Thyroid gland (tissue), 4 donors: ENCODE data around the gene MSH5. TPM values are rescaled to one million over a fixed set of nuclear protein-coding genes. Genes with fewer than 3 reads are reported as not detected.

Experiments
- DNase-seq, 2 donors: peaks; one replicate each; pipeline ENCODE4 v3.0.0-alpha.2; 2019
- H3K27ac ChIP-seq, 3 donors: fragments of 200-600 bp; sonication (generic); 1 replicate in 2 of 3; 2 replicates in 1 of 3; pipeline ENCODE4 v1.5.1; 2016 to 2019; ENCODE audit warnings: mild to moderate bottlenecking in 1 of 3, moderate library complexity in 1 of 3
- H3K27me3 ChIP-seq: fragments of 200-600 bp; sonication (generic); one replicate; pipeline ENCODE4 v1.5.1; 2019
- H3K36me3 ChIP-seq, 2 donors: fragments of 200-600 bp; sonication (generic); one replicate each; pipeline ENCODE4 v1.5.1; 2016 to 2019
- H3K4me1 ChIP-seq, 2 donors: fragments of 200-600 bp; sonication (generic); one replicate each; pipeline ENCODE4 v1.5.1; 2017 to 2019
- H3K4me3 ChIP-seq, 3 donors: fragments of 200-600 bp; sonication (generic); replicated peaks in 1 of 3; 1 replicate in 2 of 3; 2 replicates in 1 of 3; pipeline ENCODE4 v1.5.1; 2016; ENCODE audit warnings: mild to moderate bottlenecking in 1 of 3
- H3K9me3 ChIP-seq: fragments of 200-600 bp; sonication (generic); one replicate; pipeline ENCODE4 v1.5.1; 2017
- POLR2A ChIP-seq, 2 donors: fragments of 450-650 bp; IDR thresholded peaks; one replicate each; pipeline ENCODE4 v1.6.1; 2017; ENCODE audit warnings: antibody characterized with exemption in 2 of 2, mild to moderate bottlenecking in 2 of 2, moderate library complexity in 1 of 2
- whole genome bisulfite sequencing, 2 donors: methylation state at CpG; one replicate each; pipeline ENCODE4 v1.1.5; 2017; 5-methylcytosine and 5-hydroxymethylcytosine counted together
- intact Hi-C: fragments of 100-400 bp; cut with DNase I; formaldehyde crosslinking; loops from one replicate; pipeline ENCODE4 v1.15.1; 2023
- total RNA-seq, 4 donors: library from RNA; depleted of rRNA; stranded (reverse); fragments of >200 nt; gene quantifications; one replicate each; pipeline ENCODE4 v1.2.3, GENCODE V29; 2016
- TF ChIP-seq, protein P1 (sequence below), 6 experiments: fragments of 200-600 bp in 3 of 6; fragments of 450-650 bp in 3 of 6; sonication (generic) in 3 of 6; IDR thresholded peaks; one replicate each; pipeline ENCODE4 v1.5.1; 2016 to 2019; ENCODE audit warnings: antibody characterized with exemption in 6 of 6, mild to moderate bottlenecking in 2 of 6, inconsistent platforms in 1 of 6, moderate library complexity in 1 of 6

Gene MSH5
- total RNA-seq, 4 donors from 2014 or later: 5.6 to 11.2 (median 7.2) TPM

GRCh38 chr6:31768363-31769257 lies 28.8 kb downstream of the MSH5 start:
- Histone ChIP-seq H3K36me3 (no peaks in the 10 kb centered on the region), H3K27ac (no peak overlapping the region), H3K4me3 (no peak overlapping the region), H3K27me3 (no peaks in the 10 kb centered on the region), H3K9me3 (no peaks in the 10 kb centered on the region), H3K4me1 (no peaks in the 10 kb centered on the region)
- 90 to 92% methylated on average over 18 of the region's 18 CpGs for WGBS, 2 donors
- intact Hi-C loops: no loop called here
- DNase-seq: no peak
- TF ChIP-seq POLR2A (IDR thresholded peaks at IDR 0.05): no peak
- TF ChIP-seq, protein P1, sequence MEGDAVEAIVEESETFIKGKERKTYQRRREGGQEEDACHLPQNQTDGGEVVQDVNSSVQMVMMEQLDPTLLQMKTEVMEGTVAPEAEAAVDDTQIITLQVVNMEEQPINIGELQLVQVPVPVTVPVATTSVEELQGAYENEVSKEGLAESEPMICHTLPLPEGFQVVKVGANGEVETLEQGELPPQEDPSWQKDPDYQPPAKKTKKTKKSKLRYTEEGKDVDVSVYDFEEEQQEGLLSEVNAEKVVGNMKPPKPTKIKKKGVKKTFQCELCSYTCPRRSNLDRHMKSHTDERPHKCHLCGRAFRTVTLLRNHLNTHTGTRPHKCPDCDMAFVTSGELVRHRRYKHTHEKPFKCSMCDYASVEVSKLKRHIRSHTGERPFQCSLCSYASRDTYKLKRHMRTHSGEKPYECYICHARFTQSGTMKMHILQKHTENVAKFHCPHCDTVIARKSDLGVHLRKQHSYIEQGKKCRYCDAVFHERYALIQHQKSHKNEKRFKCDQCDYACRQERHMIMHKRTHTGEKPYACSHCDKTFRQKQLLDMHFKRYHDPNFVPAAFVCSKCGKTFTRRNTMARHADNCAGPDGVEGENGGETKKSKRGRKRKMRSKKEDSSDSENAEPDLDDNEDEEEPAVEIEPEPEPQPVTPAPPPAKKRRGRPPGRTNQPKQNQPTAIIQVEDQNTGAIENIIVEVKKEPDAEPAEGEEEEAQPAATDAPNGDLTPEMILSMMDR (IDR thresholded peaks at IDR 0.05): no peak

DNA sequence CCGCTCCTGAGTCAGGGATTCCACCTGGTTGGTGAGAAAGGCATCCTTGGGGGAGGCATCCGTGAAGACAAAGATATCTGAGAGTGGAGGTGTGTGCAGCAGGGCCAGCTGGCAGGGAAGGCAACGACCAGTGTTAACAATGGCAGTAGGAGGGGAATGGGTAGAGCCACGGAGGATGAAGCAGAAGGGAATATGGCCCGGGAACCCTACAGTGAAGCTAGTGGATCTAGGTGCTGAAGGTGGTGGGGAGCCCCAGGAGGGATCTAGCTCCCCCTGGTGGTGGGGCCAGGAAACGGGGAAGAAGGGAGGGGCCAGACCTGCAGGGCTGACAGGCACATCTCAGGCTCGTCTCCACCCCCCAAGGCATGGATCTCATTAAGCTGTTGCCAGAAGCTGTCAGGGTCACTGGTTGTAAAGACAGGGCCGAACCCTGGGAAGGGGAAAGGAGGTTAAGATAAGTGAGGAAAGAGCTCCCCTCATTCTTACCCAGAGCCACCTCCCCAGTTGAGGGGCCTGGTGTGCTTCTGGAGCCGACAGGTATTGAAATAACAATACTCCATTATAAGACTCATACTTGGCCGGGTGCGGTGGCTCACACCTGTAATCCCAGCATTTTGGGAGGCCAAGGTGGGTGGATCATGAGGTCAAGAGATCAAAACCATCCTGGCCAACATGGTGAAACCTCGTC lies 30.0 kb downstream of the MSH5 start:
- intact Hi-C loops: no loop called here
- TF ChIP-seq, protein P1 (IDR thresholded peaks at IDR 0.05): peak in 5 of 6 experiments; percentile 19 to 57 (median 48)
- TF ChIP-seq POLR2A (IDR thresholded peaks at IDR 0.05): no peak
- H3K4me3 ChIP-seq: no peak overlapping the region
- no peaks in the 10 kb centered on the region for H3K4me1 ChIP-seq
- DNase-seq: peak; percentile 50 to 51
- 67 to 69% methylated on average over 12 of the region's 12 CpGs for WGBS, 2 donors
- no peaks in the 10 kb centered on the region for H3K27me3 ChIP-seq
- no peak overlapping the region for H3K27ac ChIP-seq
- H3K36me3 ChIP-seq: no peaks in the 10 kb centered on the region
- no peaks in the 10 kb centered on the region for H3K9me3 ChIP-seq

DNA sequence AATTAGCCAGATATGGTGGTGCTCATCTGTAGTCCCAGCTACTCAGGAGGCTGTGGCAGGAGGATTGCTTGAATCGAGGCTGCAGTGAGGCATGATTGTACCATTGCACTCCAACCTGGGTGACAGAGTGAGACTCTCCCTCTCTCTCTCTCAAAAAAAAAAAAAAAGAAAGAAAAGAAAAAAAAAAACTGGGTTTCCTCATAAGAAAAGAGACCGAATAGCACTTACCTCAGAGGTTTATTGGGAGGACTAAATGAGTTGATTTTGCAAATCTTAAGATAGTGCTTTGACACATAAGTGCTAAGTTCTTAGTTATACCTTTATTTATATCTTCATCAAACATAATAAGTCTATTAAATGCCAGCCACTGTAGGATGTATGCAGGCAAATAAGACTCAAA lies 31.1 kb downstream of the MSH5 start:
- intact Hi-C loops: no loop called here
- no peaks in the 10 kb centered on the region for H3K4me1 ChIP-seq
- no peaks in the 10 kb centered on the region for H3K27me3 ChIP-seq
- no peak for TF ChIP-seq POLR2A (IDR thresholded peaks at IDR 0.05)
- TF ChIP-seq, protein P1 (IDR thresholded peaks at IDR 0.05): no peak
- H3K4me3 ChIP-seq: no peak overlapping the region
- WGBS, 2 donors: 86 to 98% methylated on average over 2 of the region's 2 CpGs
- H3K9me3 ChIP-seq: no peaks in the 10 kb centered on the region
- no peaks in the 10 kb centered on the region for H3K36me3 ChIP-seq
- no peak overlapping the region for H3K27ac ChIP-seq
- no peak for DNase-seq

DNA sequence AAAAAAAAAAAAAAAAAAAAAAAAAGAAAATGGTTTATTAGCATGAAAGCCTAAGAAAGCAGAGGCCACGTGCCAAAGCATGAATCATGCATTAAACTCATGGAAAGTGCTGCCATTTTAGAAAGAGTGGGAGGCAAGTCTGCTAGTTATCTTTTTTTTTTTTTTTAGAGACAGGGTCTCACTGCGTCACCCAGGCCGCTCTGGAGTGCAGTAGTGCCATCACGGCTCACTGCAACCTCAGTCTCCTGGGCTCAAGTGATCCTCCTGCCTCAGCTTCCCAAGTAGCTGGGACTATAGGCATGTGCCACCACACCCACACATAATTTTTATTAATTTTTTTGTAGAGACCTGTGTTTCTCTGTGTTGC lies 32.2 kb downstream of the MSH5 start:
- WGBS, 2 donors: 64 to 85% methylated on average over 4 of the region's 4 CpGs
- intact Hi-C loops: no loop called here
- no peak for DNase-seq

More for the DNA sequence above, 32.2 kb downstream of the MSH5 start:
- Histone ChIP-seq H3K4me3 (no peak overlapping the region), H3K4me1 (peaks cover 6 to 8% of the 10 kb centered on the region in 2 donors), H3K27ac (no peak overlapping the region), H3K27me3 (no peaks in the 10 kb centered on the region), H3K9me3 (no peaks in the 10 kb centered on the region), H3K36me3 (no peaks in the 10 kb centered on the region)
- TF ChIP-seq, protein P1 (IDR thresholded peaks at IDR 0.05): no peak
- no peak for TF ChIP-seq POLR2A (IDR thresholded peaks at IDR 0.05)
